Effector CD4-positive, alpha-beta T cell (primary cell): ENCODE data around the gene PRKAG3.
"Not testable (repeated sequence)": the region's sequence is repeated elsewhere in the genome, so short reads cannot be mapped to it uniquely, and the experiment has no call there.

Experiments used
- DNase-seq: peaks from one replicate; pipeline ENCODE4 v3.0.0-alpha.2; 2020

The PRKAG3 gene

GRCh38 chr2:218780046-218780445 lies 51.6 kb downstream of the PRKAG3 start:
- no peak for DNase-seq

- DNase-seq, result no peak
These were observed 54.2 kb downstream of the PRKAG3 start for GRCh38 chr2:218777276-218777990.

- no peak for DNase-seq
These were observed 55.1 kb downstream of the PRKAG3 start for GRCh38 chr2:218776488-218776887.

GRCh38 chr2:218773881-218774280 lies 57.7 kb downstream of the PRKAG3 start:
- no peak for DNase-seq

- not testable (repeated sequence) for DNase-seq
These were observed 58.8 kb downstream of the PRKAG3 start for GRCh38 chr2:218772759-218773158.
